ENCODE measurements around the gene RRP1. TPM values are rescaled to one million over a fixed set of nuclear protein-coding genes. Genes with fewer than 3 reads are reported as not detected.

The RRP1 gene
- total RNA-seq, 1 experiment from 2014 or later: 76.4 TPM

DNA sequence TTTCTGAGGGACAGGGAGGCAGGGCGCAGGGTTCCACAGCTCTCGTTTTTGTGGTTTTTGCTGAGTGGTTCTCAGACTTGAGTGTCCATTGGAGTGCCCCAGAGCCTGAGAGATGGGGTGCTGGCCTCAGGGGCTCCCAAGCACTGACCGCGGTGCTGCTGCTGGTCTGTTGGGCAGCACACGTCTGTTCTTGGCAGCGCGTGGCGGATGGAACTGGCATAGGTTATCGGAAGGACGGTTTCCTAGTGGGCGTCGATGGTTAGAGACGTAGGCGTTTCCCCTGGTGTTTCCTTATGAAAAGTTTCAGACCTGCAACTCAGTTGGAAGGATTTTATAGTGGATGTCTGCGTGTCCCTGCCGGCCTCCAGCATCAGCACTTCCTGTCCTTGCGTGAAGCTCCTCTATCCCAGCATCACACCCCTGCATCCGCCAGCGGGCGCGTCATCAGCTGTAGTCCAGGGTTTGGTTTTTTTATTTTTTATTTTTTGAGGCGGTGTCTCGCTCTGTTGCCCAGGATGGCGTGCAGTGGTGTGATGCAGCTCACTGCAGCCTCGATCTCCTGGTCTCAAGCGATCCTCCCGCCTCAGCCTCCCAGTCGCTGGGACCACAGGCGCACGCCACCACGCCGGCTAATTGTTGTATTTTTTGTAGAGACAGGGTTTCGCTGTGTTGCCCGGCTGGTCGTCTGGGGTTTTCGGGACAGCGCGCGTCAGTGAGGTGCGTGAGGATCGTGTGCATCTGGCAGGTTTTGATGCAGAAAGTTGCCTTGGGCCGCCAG lies 11.8 kb downstream of the RRP1 start:
- peaks cover 69% of the 10 kb centered on the region for H3K36me3 ChIP-seq (ENCODE audit: low read depth, low read length)
- no peak overlapping the region for H3K27ac ChIP-seq (ENCODE audit: low read length)
- peaks cover 2% of the 10 kb centered on the region; the same call in 1 of the 2 replicates for H3K79me2 ChIP-seq (ENCODE audit: low read length)
- H4K20me1 ChIP-seq (ENCODE audit: low read length): 0 out of 2 replicates have a peak, but pooled peaks cover 6% of the 10 kb centered on the region
- no peaks in the 10 kb centered on the region for H3K9me2 ChIP-seq (replicated peaks; ENCODE audit: low read length)
- POLR2A ChIA-PET (ENCODE audit: unreplicated experiment): no interaction called here
- H3K27me3 ChIP-seq (ENCODE audit: low read length): no peaks in the 10 kb centered on the region
- no TSS peak for BruUV-seq (replicated peaks)
- H3K9ac ChIP-seq (ENCODE audit: low read length): no peak overlapping the region
- ATAC-seq (no peak), DNase-seq (no peak)
- H3K4me3 ChIP-seq (ENCODE audit: low read length): no peak overlapping the region
- H3F3A ChIP-seq (ENCODE audit: low read length, unreplicated experiment): no peaks in the 10 kb centered on the region
- no peaks in the 10 kb centered on the region for H3K9me3 ChIP-seq (ENCODE audit: low read length)
- no peaks in the 10 kb centered on the region for H3K4me1 ChIP-seq (ENCODE audit: insufficient read depth, low read length)
- no peak for TF ChIP-seq EZH2 (IDR thresholded peaks at IDR 0.05; ENCODE audit: low read length, unreplicated experiment)
- no peak for TF ChIP-seq EZH2phosphoT487 (IDR thresholded peaks at IDR 0.05; ENCODE audit: borderline replicate concordance, low read length)
- TF ChIP-seq, protein P1, sequence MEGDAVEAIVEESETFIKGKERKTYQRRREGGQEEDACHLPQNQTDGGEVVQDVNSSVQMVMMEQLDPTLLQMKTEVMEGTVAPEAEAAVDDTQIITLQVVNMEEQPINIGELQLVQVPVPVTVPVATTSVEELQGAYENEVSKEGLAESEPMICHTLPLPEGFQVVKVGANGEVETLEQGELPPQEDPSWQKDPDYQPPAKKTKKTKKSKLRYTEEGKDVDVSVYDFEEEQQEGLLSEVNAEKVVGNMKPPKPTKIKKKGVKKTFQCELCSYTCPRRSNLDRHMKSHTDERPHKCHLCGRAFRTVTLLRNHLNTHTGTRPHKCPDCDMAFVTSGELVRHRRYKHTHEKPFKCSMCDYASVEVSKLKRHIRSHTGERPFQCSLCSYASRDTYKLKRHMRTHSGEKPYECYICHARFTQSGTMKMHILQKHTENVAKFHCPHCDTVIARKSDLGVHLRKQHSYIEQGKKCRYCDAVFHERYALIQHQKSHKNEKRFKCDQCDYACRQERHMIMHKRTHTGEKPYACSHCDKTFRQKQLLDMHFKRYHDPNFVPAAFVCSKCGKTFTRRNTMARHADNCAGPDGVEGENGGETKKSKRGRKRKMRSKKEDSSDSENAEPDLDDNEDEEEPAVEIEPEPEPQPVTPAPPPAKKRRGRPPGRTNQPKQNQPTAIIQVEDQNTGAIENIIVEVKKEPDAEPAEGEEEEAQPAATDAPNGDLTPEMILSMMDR (conservative IDR thresholded peaks at IDR 0.05; ENCODE audit: low read depth, low read length): no peak
- CTCF ChIA-PET: no interaction called here
- intact Hi-C loops (cut with micrococcal nuclease): no loop called here
- H2AFZ ChIP-seq (ENCODE audit: low read length): no peak overlapping the region
- no peak overlapping the region for H3K4me2 ChIP-seq (ENCODE audit: low read length)

DNA sequence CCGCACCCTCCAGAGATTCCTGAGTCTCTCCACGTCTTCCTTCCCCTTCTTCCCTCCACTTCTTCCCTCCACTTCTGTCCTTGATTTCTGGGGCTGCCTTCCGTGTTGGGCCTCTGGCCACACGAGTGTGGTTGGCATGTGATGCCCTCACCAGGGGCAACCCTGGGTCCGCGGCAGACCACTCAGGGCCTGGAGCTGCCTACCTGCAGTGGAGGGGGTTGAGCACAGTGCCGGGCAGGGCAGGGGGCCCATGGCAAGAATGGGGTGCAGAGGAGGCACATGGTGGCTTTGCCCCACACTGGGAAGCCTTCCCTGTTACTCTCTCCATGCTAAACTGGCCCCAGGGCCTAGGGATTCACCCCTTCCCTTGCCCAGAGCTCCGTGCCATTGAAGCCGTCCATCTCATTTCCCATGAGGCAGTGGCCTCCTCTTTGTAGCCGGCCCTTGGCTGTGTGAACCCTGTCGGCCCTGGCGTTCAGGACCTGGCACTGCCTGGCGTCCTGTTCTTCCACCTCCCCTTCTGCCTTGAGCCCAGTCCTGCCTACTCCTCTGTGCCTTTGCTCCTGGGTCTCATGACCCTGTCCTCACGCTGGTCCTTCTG lies 13.4 kb downstream of the RRP1 start:
- no peak overlapping the region for H3K9ac ChIP-seq (ENCODE audit: low read length)
- no peaks in the 10 kb centered on the region for H3K9me3 ChIP-seq (ENCODE audit: low read length)
- no peak overlapping the region for H2AFZ ChIP-seq (ENCODE audit: low read length)
- H3K27ac ChIP-seq (ENCODE audit: low read length): no peak overlapping the region
- H3K4me1 ChIP-seq (ENCODE audit: insufficient read depth, low read length): no peaks in the 10 kb centered on the region
- no peaks in the 10 kb centered on the region for H3F3A ChIP-seq (ENCODE audit: low read length, unreplicated experiment)
- DNase-seq (no peak), ATAC-seq (no peak)
- no peaks in the 10 kb centered on the region for H3K27me3 ChIP-seq (ENCODE audit: low read length)
- H3K36me3 ChIP-seq (ENCODE audit: low read depth, low read length): peaks cover 53% of the 10 kb centered on the region
- H3K79me2 ChIP-seq (ENCODE audit: low read length): no peaks in the 10 kb centered on the region
- H3K4me3 ChIP-seq (ENCODE audit: low read length): no peak overlapping the region
- no peaks in the 10 kb centered on the region for H3K9me2 ChIP-seq (replicated peaks; ENCODE audit: low read length)
- intact Hi-C loops (cut with micrococcal nuclease): no loop called here
- CTCF ChIA-PET: no interaction called here
- no peak for TF ChIP-seq EZH2phosphoT487 (IDR thresholded peaks at IDR 0.05; ENCODE audit: borderline replicate concordance, low read length)
- BruUV-seq (replicated peaks): no TSS peak
- POLR2A ChIA-PET (ENCODE audit: unreplicated experiment): no interaction called here
- no peak overlapping the region for H3K4me2 ChIP-seq (ENCODE audit: low read length)
- H4K20me1 ChIP-seq (ENCODE audit: low read length): 0 out of 2 replicates have a peak, but pooled peaks cover 3% of the 10 kb centered on the region

DNA sequence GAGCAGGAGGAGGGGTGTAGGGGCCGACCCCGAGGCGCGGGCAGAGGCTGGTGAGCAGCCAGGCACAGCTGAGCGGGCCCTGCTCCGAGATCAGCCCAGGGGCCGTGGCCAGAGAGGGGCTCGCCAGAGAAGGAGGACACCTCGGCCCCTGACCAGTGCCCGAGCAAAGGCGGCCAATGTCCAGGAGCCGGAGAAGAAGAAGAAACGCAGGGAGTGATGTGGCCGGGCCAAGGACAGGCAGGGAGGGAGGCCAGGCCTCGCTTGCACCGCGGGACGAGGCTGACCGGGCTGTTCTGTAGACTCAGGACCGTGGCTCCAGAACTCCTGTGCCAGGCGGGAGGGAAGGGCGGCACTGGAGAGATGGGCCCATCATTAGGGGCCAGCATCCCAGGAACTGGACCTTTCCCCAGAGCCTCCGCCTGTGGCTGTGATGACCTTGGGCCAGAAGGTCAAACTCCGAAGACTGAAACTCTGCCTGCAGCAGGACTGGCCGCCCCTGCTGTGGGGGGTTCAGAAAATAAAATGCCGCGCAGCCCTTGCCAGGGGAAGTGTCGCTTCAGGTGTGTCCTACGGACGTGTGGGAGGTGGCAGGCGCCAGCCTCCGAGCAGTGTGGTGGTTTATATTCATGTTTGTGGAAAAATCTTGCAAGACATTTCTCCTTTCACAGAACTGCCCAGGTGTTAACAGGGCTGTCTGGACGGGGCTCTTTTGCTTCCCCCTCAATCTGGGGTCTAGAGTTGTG lies 14.4 kb downstream of the RRP1 start:
- TF ChIP-seq EZH2 (IDR thresholded peaks at IDR 0.05; ENCODE audit: low read length, unreplicated experiment) (no peak), EZH2phosphoT487 (IDR thresholded peaks at IDR 0.05; ENCODE audit: borderline replicate concordance, low read length) (no peak)
- TF ChIP-seq, protein P1 (conservative IDR thresholded peaks at IDR 0.05; ENCODE audit: low read depth, low read length): no peak
- ATAC-seq (no peak), DNase-seq (no peak)
- H3F3A ChIP-seq (ENCODE audit: low read length, unreplicated experiment): no peaks in the 10 kb centered on the region
- POLR2A ChIA-PET (ENCODE audit: unreplicated experiment): no interaction called here
- no peak overlapping the region for H3K27ac ChIP-seq (ENCODE audit: low read length)
- peaks cover 44% of the 10 kb centered on the region for H3K36me3 ChIP-seq (ENCODE audit: low read depth, low read length)
- intact Hi-C loops (cut with micrococcal nuclease): no loop called here
- no peak overlapping the region for H3K4me2 ChIP-seq (ENCODE audit: low read length)
- no peaks in the 10 kb centered on the region for H3K27me3 ChIP-seq (ENCODE audit: low read length)
- H3K79me2 ChIP-seq (ENCODE audit: low read length): no peaks in the 10 kb centered on the region
- no peaks in the 10 kb centered on the region for H3K9me2 ChIP-seq (replicated peaks; ENCODE audit: low read length)
- CTCF ChIA-PET: no interaction called here
- BruUV-seq (replicated peaks): TSS peak; percentile 15
- no peaks in the 10 kb centered on the region for H3K4me1 ChIP-seq (ENCODE audit: insufficient read depth, low read length)
- no peak overlapping the region for H2AFZ ChIP-seq (ENCODE audit: low read length)
- 0 out of 2 replicates have a peak, but pooled peaks cover 3% of the 10 kb centered on the region for H4K20me1 ChIP-seq (ENCODE audit: low read length)
- no peak overlapping the region for H3K9ac ChIP-seq (ENCODE audit: low read length)
- H3K9me3 ChIP-seq (ENCODE audit: low read length): no peaks in the 10 kb centered on the region
- H3K4me3 ChIP-seq (ENCODE audit: low read length): no peak overlapping the region
